GM19452 (cell line): ENCODE measurements around the gene CPVL.
"Not testable (repeated sequence)": the region's sequence is repeated elsewhere in the genome, so short reads cannot be mapped to it uniquely, and the experiment has no call there.

Experiments used
- ATAC-seq: cut with Tn5 transposase; IDR thresholded peaks from one replicate; pipeline ENCODE4 v1.9.1; 2021; ENCODE audit not compliant: unreplicated experiment

Gene CPVL

DNA sequence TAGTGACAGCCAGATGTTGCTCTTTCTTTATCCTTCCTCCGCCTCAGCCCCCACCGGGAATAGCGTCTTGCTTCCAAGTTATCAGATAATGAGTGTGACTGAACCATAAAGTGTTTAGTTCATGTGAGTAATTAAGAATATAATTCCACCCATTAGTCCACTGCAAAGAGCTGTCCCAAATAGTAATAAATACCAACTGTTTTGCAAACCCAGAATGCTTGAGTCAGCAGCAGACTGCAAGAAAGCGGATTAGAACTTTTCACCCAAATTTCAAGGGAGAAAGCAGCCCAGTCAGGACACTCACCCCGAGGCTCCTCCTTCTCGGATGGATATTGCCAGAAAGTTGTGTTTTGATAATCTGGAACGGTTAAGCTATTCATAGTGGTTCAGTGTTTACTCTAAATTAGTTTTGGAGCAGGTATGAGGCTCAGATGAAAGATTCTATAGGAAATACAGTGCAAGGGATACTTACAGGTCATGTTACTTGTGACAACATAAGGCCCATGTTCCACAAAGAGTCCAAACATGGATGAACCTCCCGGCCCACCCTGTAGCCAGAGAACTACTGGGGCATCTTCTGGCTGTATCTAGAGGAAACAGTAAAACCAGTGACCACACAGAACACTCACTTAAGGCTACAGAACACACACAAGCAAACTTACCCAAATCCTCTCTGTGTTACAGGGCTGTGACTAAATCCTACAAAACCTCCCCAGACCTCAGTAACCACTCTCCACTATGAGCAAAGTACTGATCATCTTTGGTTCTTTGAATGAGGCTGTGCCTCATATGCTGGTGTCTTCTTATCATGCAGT, 50.5 kb downstream of the CPVL start:
- ATAC-seq = no peak

DNA sequence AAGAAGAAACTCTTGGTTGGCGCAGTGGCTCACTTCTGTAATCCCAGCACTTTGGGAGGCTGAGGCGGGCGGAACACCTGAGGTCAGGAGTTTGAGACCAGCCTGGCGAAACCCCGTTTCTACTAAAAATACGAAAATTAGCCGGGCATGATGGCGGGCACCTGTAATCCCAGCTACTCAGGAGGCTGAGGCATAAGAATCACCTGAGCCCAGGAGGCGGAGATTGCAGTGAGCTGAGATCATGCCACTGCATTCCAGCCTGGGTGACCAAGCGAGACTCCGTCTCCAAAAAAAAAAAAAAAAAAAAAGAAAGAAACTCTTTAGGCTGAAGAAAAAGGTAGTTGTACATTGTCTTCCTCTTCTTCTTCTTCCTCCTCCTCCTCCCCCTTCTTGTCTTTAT, 53.2 kb downstream of the CPVL start:
- not testable (repeated sequence) for ATAC-seq

DNA sequence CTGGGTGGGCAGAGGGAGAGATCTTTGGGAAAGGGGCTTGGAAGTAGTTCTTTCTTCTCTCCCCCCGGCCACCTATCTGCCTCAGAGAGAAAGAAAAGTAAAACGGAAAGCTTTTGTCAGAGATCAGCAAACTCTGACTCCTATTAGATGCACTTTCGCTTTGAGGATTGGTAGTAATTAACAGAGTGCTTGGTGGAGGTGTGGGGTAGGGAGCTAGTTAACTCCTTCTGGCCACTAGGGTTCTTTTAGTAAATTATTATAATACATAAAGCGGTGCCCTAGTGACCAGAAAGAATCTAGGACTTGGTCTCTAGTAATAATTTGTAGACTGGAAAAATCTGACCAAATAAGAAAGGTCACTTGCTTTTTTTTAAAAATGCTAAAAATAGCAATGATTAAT, 54.6 kb downstream of the CPVL start:
- peak; percentile 87 for ATAC-seq

GRCh38 chr7:29090836-29091601, 55.3 kb downstream of the CPVL start:
- ATAC-seq = peak; percentile 33

- ATAC-seq = no peak
Observed at GRCh38 chr7:29090151-29090805, 56.1 kb downstream of the CPVL start.

- ATAC-seq = no peak
Observed at GRCh38 chr7:29087840-29088170, 58.5 kb downstream of the CPVL start.

- no peak for ATAC-seq
Observed at GRCh38 chr7:29086545-29086944, 59.8 kb downstream of the CPVL start.

- ATAC-seq = peak; percentile 83
Observed at GRCh38 chr7:29084832-29085231, 61.5 kb downstream of the CPVL start.

- ATAC-seq = no peak
Observed at GRCh38 chr7:29080803-29081202, 65.5 kb downstream of the CPVL start.

DNA sequence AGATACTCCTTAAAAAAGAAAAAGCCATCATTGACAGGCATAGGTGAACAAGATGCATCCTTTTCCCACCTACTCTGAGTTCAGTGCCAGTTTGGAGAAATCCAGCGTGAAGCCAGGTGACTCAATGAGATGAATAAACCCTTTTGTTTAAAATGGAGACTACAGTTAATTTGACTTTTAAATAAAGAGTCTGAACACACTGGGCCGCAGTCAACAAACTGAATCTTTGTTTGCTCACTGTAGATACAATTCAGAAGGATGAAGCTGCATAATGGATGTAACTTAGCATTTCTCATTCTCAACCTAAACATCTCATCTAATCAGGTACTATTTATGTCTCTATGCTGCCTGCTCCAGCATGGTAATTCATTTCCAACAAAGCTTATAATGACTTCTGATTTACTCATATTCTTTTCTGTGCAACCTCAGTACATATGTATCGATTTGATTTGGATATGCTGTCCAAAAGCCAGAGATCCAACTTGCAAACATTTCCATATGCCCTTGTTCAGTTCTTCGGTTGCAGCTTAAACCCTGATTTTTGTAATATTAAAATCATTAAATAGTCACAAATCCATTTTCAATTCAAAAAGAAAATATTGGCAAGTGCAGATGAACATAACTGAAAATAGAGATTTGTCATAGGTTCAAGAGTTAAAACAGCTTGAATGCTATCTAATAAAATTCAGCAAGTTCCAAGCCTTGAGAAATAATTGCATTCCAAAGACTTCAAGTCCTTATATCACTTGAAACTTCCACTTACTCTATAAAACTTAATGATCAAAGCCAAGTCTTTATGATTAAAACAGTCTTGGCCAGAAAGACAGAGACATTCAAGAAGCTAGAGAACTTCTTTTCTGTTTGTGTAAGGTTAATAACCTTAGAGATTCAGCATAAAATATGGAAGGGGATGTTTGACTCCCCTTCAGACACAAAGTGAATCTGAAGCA, 67.8 kb downstream of the CPVL start:
- ATAC-seq = no peak

- no peak for ATAC-seq
Observed at GRCh38 chr7:29077854-29078253, 68.5 kb downstream of the CPVL start.

DNA sequence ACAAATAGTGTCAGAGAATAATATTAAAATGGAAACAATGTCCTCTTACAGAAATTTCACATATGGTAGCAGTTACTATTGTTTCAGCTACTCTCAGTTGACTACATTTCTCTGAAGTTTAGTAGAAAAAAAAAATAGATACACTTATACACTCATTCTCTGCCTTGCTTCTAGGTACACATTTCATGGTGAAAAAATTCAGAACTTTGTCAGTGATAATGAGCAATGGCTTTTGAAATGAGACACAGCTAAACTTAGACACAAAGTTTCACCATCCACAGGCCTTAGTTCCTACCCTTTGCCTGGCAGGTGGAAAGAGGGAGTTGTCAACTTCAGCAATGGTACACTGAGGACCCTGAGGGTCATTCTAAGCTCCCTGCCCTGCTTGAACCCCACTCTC, 69.2 kb downstream of the CPVL start:
- ATAC-seq = no peak

- ATAC-seq = no peak
Observed at GRCh38 chr7:29076631-29077030, 69.7 kb downstream of the CPVL start.

- no peak for ATAC-seq
Observed at GRCh38 chr7:29075606-29076005, 70.7 kb downstream of the CPVL start.

DNA sequence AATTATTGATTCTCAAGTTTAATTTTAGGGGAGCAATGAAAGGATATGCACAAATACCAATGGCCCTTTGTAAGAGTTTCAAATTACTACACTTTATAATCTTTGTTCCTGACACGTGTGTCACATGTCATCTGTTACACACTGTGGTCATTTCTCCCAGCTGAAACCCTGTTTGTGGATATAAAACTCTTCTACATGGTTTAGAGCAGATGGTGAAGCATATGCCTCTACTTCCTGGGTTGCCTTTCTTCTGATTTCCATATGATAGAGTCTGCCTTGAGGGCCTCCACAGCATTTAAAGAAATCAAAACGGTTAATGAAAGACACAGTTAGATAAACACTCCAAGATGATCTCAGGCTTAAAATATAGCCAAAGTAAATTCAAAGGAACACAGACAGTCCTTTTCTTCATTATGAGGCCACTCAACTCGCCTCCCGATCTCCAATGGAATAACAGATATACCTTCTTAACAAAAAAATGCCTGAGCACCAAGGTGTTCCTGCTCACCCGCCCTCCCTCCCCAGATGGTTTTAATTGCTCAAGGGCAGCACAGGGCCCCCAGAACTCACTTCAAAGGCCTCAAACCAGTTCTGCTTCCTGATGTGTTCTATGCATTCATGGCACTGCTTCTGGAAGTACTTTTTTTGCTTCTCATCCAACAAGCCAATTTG, 75.0 kb downstream of the CPVL start:
- no peak for ATAC-seq

GRCh38 chr7:29066641-29067040, 79.7 kb downstream of the CPVL start:
- no peak for ATAC-seq

- no peak for ATAC-seq
Observed at GRCh38 chr7:29065181-29065857, 81.0 kb downstream of the CPVL start.

DNA sequence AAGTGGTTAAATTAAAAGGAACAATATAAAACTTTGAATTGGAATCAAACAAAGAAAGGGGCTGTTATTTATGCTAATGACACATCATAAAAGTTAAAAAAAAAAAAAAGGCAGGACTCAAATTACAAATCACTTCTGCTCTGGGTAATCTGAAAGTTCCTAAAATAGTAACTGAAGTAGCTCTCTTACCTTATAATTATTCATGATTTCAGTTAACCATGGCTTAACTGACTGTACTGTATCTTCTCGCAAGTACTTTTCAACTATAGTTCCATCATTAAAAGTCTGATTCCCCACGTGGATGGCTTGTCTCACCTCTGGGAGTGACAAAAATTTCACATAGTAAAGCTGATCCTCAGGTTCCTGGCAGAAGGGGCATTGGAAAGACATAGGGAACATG, 82.5 kb downstream of the CPVL start:
- no peak for ATAC-seq

DNA sequence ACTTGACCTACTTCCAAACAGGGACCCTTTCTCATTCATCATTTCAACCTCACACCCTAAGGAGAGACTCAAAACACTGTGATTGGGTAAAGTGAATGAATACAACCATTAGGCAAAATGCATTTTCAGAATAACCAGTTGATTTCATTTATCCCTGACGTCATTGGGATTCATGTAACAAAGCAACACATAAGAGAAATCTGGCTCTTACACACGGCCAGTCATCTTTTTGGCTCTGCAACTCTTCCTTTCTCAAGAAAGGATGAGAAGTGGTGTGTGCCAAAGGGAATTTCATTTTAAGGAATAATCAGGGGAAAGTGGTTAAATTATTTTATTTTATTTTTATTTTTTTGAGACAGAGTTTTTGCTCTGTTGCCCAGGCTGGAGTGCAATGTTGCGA, 83.1 kb downstream of the CPVL start:
- no peak for ATAC-seq
